HG03575 (cell line): ENCODE measurements around the gene IAH1.
"Not testable (repeated sequence)": the region's sequence is repeated elsewhere in the genome, so short reads cannot be mapped to it uniquely, and the experiment has no call there.

Experiments used
- ATAC-seq: cut with Tn5 transposase; IDR thresholded peaks from one replicate; pipeline ENCODE4 v1.9.1; 2021; ENCODE audit not compliant: unreplicated experiment, insufficient number of reproducible peaks, low FRiP score; ENCODE audit errors: extremely low read depth

Gene IAH1

DNA sequence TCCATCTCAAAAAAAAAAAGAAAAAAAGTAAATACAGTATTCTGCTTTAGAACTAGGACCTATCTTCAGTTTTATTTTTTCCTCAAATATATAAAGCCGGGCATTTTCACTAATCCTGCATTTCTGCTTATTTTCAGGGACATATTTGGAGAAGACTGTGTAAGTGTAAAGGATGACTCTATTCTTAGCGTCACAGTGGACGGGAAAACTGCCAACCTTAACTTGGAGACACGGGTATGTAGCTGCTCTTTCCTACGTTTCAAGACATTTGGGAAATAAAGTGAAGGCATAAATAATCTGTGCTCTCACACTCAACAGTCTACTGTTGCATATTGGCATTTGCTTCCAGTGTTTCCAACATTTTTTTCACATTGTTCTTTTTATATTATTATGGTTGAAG is 3.1 kb upstream of the IAH1 start:
- ATAC-seq: no peak

DNA sequence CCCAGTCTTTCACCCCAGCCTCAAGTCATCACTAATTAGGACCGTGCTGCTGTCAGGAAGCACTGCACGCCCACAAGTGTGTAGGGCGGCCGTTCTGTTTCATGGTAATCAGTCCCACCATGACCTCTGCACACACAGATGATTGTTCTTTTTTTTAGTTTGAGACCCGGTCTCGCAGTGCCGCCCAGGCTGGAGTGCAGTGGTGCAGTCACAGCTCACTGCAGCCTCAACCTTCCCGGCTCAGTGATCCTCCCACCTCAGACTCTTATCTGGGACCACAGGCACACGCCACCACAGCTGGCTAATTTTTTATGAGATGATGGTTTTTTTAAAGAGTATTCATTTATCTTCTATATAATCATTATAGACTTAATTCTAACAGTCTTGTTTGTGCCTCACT is 1.8 kb upstream of the IAH1 start:
- no peak for ATAC-seq

DNA sequence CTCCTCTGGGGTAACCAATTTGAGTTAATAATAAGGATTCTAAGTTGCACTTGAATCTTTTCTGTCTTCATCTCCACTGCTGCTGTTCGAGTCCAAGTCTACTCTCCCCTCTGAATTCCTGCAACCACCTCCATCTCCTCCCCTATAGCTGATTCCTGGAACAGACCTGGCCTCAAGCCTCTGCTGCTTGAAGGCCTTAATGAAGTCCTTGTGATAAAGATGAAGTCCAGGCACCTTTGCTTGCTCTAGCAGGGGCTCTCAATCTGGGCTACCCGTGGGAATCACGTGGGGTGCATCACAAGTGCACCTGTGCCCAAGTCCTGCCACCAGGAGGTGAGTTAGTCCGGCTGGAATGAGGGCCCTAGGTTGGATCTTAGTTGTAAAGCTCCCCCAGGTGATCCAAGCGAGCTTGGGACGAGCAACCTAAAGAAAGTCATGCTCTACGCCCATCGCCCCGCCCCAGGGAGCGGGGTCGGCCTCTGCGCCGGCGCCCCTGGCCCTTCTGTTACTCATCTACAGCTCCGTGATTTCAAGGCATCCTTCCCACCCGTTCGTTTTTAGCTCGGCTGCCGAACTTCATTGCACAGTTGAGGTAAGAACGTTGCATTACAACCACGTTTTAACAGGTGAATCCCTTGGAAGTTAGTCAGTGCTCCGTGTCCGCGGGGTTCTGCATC is 905 bp upstream of the IAH1 start:
- ATAC-seq: no peak

DNA sequence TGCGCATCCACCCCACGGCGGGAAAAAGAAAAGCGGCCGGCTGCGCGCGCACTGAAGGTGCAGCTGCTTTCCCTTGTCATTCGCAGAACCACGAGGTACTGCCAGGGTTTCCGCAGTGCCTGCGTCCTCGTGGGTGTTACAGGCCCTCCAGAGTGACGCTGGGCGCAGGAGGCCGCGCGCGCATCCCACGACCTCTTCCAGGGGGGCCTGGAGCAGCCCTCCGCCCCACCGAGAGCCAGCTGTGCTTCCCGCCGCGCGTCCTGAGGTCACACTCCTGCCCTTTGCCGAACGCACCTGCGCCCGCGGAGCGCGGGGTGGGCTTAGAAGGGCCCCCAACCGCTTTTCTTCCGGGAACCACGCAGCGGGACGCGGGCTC is 378 bp upstream of the IAH1 start:
- ATAC-seq: no peak

DNA sequence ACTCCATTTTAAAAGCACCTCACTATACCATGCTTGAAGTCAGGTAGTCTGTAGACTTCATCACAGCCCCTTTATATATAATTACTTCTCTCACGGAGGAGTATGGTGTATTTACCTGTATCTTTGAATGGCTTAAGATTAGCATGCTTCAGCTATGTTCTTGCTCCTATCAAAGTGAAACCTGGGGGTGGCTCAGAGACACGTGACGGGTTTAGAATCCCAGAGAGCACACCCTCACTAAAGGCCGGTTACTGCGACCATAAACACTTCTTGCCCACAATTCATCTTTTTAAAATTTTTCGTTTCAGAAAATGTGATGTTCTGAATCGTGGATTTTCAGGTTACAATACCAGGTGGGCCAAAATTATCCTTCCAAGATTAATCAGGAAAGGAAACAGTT is 3.6 kb downstream of the IAH1 start:
- ATAC-seq: no peak

DNA sequence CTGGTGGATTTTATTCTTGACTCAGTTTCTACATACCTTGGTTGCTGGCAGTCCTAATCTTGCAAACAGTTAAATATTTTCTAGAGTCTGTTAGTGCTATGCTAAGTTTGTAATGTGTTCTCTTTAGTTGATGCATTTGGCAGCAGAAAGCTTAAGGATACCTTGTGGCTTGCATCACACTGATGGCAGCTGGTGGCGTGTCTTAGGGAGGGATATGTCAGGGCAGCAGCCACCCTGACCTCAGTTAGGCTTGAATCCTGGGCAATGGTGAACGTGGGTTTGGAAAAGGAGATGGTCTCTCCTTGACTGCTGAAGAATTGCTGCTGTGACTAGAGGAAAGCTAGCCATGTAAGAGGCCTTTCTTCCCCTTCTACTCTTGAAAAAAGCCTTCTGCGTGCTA is 4.2 kb downstream of the IAH1 start:
- ATAC-seq: no peak

DNA sequence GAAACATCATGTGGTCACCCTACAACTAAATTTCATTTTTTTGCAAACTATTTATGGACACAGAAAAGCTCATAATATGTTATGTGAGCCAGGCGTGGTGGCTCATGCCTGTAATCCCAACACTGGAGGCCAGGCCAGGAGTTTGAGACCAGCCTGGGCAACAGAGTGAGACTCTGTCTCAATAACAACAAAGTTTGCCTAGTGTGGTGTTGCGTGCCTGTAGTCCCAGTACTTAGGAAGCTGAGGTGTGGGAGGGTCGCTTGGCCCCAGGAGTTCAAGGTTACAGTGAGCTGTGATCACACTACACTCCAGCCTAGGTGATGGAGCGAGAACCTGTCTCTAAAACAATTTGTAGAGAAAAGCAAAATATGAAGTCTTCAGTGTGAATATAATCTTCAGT is 5.8 kb downstream of the IAH1 start:
- ATAC-seq: no peak

DNA sequence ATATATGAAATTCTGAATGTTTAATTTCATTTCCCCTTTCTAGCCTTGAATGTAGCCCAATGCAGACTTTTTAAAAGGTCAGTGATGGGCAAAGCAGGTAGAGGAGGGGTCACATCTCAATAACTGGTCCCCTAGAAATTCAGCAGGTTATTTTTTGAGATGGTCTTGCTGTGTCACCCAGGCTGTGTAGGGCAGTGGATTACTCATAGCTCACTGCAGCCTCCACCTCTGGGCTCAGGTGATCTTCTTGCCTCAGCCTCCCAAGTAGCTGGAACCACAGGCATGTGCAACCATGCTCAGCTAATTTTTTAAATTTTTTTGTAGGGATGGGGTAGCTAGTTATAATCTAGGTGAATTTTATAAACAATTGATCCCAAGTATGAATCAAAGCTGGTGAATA is 8.8 kb downstream of the IAH1 start:
- ATAC-seq: no peak

DNA sequence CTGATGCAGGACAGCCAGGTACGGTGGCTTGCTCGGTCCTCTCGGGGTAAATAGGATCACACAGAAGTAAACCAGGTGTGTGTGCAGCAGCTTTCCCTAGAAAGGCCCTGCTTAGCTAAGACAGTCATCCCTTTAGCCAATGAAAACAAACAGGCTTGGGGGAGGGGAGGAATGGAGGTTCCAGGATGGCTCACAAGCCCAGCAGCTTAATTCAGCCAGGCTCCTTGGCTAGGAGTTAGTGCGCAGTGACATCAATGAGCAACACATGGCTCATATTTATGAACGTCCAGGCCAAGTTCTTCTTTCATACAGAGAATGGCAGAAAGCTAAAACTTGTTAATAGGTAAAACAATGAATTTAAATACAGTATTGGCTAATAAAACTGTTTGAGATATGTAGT is 10.2 kb downstream of the IAH1 start:
- no peak for ATAC-seq

DNA sequence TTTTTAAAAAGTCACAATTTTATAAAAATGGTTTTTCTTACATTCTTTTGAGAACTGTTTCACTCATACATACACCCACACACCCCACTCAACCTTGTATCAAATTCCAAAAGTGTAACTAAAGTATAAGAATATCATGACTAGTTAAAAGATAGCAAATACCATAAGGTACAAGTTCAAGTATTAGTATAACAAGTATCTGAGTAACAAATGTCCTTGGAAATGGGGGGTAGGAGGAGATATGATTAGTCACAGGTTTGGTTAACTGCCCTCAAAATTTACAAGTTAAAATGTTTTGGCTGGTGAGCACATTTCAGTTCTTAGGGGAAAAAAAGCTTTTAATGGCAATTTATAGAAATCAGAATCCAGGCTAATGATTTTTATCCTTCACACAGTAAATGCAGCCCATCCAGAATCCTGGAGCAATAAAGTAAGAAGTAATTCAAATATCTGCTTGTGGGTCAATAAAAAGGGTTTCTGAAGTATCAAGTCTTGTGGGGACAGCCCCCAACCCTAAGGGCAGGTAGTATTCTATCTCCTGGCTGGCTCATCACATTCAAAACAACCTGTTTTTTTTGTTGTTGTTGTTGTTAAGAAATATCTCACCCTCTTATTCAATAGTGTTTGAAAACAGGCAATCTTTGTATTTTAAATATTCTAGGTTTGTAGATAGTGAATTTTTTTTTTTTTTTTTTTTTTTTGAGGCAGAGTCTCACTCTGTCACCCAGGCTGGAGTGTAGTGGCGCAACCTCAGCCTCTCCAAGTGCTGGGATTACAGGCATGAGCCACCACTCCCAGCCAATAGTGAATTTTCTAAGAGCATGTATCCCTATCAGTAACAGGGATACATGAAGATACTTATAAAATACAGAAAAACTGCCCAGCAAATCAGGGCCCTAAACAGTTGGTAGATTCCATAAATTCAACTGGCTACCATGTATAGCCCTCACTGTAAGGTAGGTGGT is 14.5 kb downstream of the IAH1 start:
- no peak for ATAC-seq

DNA sequence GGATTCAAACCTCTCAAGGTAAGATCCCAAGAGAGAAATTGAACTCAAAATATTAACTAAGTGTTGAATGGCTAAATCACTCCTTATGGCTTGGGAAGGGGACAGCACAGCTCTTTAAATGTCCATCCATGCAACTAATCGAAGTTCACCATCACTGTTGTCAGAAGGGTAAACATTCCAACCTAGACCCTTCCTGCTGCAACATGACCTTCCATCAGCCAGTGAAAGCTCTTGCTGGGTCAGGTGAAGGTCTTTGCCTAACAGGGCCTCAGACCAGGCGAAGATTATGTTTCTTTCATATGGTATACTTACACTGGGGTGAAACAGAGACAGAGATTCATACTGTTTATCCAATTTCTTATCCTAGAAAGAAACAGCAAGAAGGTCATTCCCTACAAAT is 16.4 kb downstream of the IAH1 start:
- ATAC-seq: no peak

DNA sequence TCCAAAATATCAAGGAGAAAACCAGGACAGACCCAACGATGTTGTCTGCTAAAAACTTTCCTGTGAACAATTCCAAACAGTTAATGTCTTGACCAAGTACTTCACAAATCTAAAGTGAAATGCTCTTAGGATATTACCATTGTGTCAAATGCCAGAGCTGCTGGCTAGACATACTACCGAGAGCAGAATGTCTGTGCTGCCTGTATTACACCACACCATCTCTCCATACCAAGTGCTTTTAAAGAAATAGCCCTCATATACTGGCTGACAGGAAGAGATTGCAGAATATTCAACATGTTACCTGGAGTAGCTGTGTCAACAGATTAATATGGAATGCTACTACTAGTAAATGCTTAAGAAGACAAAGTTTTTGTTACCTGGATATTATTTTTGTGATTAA is 18.6 kb downstream of the IAH1 start:
- no peak for ATAC-seq

DNA sequence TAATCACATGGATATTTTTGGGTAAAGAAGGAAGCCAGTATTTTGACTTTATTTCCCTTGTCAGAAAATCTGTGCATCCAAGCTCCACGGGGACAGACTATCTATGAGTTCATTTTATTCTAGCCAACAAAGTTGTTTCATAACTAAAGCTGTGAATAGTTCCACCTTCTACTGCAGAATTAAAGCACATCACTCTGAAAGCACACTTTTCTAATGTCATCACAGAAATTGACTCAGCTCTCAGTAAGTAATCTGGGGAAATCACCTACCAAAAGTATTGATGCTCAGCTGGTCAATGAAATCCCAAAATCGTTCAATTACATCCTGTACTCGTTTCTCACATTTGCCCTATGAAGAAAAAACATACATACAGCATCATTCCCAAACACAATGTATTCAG is 19.1 kb downstream of the IAH1 start:
- no peak for ATAC-seq

DNA sequence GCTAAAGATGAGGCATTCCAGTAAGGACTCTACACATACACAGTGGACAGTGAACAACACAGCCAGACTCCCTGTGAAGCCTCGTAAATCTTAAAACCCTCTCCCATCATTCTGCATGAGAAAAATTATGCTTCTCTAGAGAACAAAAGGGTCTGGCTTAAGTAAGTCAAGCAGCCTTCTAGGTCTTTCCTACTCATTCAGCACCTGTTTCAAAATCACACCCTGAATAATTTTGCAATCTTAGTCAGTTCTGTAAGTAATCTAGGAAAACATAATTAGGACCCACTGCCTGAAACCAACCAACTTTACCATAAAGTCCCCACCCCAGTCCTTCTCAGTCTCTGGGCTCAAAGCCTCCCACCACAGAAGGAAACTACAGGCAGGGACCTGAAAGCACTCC is 19.7 kb downstream of the IAH1 start:
- ATAC-seq: no peak

DNA sequence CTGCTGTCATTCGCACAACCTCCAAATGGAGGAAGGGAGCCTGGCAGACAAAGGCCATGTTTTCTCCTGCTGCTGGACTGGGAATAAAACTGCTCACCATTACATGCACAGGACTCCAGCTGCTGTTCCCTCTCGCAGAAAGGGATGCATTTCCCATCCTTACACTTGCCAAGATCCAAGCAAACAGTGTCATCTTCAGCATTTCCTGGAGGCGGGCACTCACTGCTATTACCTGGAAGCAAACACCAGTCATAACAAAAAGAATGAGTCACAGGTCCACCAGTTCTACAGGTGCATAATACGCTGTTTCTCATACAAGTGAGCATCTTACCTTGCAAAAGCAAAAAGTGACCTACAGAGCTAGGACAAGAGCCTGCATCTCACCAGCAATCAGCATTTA is 22.7 kb downstream of the IAH1 start:
- no peak for ATAC-seq

DNA sequence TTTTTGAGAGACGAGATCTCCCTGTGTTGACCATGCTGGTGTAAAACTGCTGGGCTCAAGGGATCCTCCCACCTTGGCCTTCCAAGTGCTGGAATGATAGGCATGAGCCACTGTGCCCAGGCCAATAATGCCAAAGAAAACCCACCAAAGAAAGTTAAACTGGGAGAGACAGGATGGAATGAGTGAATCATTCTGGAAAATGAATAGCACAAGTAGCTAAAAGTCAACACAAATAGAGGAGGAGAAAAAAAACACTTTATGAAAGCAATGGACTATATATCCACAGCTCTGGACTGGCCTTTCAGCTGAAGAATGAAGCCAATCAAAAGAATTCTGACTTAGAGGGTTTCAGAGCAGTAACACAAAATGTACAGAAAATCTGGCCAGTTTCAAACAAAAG is 23.9 kb downstream of the IAH1 start:
- no peak for ATAC-seq

DNA sequence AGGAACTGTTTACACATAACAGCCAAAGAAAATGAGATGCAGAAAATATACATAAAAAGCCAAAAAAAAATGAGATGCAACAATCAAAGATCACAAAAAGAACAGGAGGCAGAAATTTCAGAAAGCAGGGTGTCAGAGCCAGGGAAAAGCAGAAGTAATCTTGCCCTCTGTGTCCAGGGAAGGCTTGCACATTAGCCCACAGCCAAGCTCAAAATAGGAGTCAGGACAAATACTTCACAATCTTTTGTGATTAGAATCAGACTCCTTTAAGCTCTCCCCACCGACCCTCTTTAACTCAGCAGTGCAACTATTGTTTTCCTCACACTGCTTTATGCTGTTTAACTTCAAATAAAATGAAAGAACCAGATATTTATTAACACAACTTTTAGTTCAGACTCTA is 34.6 kb downstream of the IAH1 start:
- ATAC-seq: no peak

DNA sequence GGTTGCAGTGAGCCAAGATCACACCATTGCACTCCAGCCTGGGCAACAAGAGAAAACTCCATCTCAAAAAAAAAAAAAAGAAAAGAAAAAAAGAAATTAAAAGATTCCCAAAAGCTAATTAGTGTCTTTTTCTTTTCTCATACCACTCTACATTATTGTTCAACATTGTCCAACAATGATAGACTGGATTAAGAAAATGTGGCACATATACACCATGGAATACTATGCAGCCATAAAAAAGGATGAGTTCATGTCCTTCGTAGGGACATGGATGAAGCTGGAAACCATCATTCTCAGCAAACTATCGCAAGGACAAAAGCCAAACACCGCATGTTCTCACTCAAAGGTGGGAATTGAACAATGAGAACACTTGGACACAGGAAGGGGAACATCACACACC is 39.6 kb downstream of the IAH1 start:
- not testable (repeated sequence) for ATAC-seq

DNA sequence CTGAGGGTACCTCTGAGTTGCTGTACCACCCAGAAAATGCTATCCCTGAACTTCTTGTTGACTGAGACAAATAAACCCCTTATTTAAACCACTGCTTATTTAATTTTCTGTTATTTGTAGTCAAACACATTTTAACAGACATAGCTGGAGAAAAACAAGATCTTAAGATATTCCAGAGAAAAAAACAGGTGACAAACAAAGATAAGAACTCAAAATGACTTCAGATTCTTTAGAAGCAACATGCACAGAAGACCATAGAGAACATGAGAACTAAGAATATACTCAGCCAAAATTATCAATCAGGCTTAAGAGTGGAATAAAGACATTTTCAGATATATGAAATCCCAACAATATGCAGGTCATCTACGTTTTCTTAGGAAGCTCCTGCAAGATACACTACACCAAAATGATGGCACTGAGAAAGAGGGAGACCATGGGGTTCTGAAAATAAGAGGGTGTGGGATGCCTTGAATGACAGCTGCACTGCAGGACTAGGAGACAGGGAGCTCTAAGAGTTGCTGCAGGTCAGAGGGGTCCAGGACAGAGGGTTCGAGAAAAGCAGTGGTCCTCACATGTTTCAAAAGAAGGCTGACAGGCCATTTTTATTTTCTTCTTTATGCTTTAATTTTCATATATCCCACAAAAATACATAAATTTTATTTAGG is 42.9 kb downstream of the IAH1 start:
- no peak for ATAC-seq

DNA sequence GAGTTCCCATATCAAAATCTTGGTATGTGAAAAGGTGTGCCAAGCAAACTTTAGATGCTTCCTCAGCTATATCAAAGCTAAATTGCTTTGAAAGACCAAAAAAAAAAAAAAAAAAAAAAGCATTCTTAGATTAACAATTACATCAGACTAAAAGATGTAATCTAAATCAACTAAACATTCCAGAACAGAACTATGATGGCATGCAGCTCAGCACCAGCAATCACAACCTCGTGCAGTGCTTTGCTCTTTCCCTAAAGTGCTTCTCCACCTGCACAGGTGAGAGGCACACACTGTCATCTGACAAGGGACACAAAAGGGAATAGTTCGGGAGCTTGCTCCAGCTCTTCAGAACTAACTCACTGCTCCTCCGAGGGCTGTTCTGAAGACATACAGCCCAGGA is 43.8 kb downstream of the IAH1 start:
- ATAC-seq: no peak
